Gastroesophageal sphincter (tissue), 3 donors: ENCODE data around the gene RNASEH2A.

ENCODE experiments used
- POLR2A ChIP-seq, 2 donors: fragments of 450-650 bp; IDR thresholded peaks; one replicate each; pipeline ENCODE4 v1.6.1; 2017; ENCODE audit warnings: antibody characterized with exemption in 2 of 2, mild to moderate bottlenecking in 2 of 2, moderate library complexity in 1 of 2
- TF ChIP-seq, protein P1 (sequence below), 4 experiments: fragments of 200-600 bp in 2 of 4; fragments of 450-650 bp in 2 of 4; sonication (generic) in 1 of 4; IDR thresholded peaks; one replicate each; pipeline ENCODE4 v1.5.1; 2017 to 2019; ENCODE audit warnings: antibody characterized with exemption in 4 of 4, mild to moderate bottlenecking in 2 of 4, moderate library complexity in 2 of 4

DNA sequence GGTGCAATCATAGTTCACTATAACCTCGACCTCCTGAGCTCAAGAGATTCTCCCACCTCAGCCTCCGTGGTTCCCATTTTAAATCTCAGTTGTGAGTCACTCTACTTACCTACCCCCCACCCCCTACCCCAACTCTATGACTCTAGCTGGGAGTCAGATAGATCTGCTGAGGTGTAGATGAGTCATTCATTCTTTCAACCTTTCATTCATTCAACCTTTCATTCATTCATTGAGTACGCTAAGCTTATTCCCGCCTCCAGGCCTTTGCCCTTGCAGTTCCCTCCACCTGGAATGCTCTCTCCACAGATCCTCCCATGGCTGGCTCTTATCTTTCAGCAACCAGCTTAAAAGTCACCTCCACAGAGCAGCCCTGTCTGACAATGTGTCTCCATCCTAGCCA, 30.8 kb downstream of the RNASEH2A start:
- no peak for TF ChIP-seq POLR2A (IDR thresholded peaks at IDR 0.05)
- TF ChIP-seq, protein P1, sequence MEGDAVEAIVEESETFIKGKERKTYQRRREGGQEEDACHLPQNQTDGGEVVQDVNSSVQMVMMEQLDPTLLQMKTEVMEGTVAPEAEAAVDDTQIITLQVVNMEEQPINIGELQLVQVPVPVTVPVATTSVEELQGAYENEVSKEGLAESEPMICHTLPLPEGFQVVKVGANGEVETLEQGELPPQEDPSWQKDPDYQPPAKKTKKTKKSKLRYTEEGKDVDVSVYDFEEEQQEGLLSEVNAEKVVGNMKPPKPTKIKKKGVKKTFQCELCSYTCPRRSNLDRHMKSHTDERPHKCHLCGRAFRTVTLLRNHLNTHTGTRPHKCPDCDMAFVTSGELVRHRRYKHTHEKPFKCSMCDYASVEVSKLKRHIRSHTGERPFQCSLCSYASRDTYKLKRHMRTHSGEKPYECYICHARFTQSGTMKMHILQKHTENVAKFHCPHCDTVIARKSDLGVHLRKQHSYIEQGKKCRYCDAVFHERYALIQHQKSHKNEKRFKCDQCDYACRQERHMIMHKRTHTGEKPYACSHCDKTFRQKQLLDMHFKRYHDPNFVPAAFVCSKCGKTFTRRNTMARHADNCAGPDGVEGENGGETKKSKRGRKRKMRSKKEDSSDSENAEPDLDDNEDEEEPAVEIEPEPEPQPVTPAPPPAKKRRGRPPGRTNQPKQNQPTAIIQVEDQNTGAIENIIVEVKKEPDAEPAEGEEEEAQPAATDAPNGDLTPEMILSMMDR (IDR thresholded peaks at IDR 0.05), result no peak
